Measurements from ENCODE around the gene COIL.
"Not testable (repeated sequence)": the region's sequence is repeated elsewhere in the genome, so short reads cannot be mapped to it uniquely, and the experiment has no call there.

The COIL gene

DNA sequence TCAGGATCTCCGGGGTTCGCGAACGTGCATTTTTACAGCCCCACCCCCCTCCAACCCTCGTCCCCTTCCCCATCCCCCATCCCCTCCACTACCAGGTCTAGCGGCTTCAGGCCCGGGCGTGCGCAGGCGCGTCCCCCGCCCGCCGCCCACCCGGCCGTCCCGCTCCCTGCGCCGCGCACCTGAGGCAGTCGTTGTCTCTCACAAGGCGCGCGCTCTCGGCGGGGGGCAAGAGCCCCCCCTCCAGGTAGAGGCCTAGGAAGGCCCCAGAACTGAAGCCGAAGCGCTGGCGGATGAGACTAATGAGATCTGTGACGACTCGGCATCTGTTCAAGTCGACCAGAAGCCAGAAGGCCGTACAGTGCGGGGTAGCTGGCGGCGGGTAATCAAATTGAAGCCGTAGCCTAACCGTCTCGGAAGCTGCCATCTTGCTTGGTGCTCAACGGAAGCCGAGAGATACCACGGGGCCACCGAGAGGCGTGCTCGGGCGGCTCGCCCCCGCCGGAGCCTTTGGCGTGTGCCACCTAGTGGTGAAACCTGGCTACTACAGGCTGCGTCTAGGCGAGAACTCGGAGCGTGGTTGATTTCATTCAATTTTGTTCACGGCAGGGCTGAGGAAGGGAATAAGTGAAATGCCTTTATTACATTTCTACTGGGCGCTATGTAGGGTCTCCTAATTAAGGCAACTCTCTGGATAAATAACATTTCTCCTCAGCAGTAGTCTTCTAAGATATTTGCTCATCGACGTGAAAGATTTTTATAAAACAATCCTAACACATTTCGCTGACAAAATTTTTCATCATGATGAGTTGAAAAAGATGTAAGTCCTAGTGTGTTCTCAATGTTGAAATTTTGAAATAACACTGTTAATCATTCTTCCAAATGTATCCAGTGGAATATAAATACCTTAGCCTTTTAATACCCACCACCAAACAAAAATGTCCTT is at the start of gene COIL:
TSS of gene COIL (minus strand) at position 455 of the 943 bp plus-strand sequence. CDS start at position 424, 31 bp downstream.
- DNase-seq: peak; percentile 91

GRCh38 chr17:57010487-57010886 is 49.6 kb upstream of the COIL start:
- no peak for DNase-seq

DNA sequence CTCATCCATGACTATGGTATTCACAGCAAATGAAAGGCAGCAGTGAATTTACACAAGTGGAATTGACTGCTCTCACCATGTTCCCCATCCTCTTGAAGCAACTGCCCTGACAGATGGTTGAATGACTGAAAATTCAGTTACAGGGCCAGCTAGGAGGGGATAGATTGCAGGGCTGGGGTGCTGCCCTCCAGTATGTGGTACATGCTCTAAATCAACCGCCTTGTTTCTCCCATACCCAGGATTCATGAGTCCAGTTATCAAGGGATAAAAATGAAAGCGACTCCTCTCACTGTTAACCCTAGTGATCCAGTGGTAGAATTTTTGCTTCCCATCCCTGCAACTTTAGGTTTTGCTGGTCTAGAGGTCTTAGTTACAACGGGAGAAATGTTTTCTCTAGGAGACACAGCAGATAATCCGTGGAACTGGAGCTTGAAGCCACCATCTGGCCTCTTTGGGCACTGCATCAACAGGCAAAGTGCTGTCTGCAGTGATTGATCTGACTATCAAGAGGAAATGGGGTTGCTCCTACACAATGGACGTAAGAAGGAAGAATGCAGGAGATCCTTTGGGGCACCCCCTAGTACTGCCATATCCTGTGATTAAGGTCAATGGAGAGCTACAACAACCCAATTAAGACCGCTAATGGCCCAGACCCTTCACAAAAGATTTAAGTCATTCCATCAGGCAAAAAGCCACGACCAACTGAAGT is 49.0 kb upstream of the COIL start:
- DNase-seq: peak; percentile 49

- DNase-seq: no peak
Observed at GRCh38 chr17:57008958-57009357, 48.1 kb upstream of the COIL start.

- DNase-seq: no peak
Observed at GRCh38 chr17:57006040-57006439, 45.2 kb upstream of the COIL start.

DNA sequence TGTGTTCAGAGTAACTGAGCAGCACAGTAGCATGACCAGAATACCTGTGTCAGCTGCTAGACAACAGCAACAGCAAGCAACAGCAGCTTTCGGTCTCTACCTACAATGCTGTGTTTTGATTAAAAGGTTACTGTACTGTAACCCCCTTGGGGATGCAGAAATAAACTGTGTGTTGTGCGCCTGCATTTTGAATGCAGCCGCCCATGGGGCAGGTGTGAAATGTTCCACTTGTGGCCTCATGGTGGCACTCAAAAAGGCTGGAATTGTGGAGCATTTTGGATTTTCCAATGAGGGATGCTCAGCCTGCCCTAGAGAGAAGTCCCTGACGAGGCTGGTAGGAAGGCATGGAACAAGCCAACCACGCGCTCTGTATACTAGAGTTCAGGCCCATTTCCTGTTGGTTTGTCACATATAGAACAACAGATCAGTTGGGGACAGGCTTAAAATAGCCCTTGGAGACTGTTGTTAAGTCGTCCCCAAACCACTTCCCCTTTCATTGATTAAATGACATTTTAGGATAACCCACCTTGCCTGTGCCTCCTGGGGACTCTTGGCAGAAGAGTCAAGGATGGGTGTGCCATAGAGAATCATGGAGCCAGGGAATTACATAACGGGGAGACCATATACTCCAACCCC is 44.2 kb upstream of the COIL start:
- peak; percentile 14 for DNase-seq

DNA sequence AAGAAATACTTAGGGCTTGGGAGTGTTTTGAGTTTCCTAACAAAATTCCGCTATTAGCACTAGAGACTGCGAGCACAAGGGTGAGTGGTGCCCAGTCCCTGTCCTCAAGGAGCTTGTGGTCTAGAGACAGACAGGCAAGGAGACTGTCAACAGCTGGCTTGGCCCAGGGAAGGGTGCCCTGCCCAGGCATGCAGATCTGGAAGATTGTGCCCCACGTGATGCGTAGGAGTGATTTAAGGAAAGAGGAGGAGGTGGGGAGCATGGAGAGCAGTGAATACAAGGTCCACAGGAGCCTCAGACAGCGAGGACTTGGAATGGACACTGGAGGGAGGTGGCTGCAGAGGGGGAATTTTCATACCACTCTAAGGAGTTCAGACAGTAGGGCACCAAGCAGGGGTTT is 42.1 kb upstream of the COIL start:
- DNase-seq: no peak

- no peak for DNase-seq
Observed at GRCh38 chr17:57001541-57001940, 40.7 kb upstream of the COIL start.

- DNase-seq: no peak
Observed at GRCh38 chr17:56997313-56997712, 36.5 kb upstream of the COIL start.

DNA sequence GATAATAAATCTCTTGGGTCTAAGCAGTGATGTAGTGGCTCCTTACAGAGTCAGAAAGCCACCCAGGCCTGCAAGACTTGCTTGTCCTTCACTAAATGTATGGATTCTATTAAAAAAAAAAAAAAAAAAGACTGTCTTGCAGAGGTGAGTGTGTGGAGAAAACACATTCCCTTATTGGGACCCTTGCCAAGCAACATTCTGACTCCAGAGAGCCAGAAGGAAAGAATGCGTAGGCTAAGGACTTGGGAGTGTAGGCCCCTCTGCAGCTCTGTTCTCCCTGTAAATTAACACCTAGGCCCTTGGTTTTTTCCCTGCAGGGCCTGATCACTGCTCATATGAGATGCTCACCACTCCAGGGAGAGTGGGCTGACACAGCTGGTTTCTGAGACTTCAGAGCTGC is 34.9 kb upstream of the COIL start:
- no peak for DNase-seq

GRCh38 chr17:56994009-56994792 is 33.4 kb upstream of the COIL start:
- DNase-seq: no peak

DNA sequence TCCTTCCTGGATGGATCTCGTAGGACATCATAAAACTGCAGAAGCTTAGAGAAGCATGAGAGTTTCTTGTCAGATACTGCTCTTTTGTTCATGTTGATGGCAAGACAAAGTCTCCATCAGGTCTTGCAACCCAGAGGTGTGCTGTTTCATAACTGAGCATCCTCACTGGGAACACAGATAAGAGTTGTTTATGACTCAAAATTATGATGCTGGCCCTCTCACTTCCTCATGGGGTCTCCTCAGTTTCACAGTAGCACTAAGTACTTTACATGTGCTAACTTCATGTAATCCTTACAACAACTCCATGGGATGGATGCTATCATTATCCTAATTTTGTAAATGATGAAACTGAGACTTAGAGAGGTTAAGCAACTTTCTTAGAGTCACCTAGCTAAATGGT is 31.5 kb upstream of the COIL start:
- no peak for DNase-seq

- DNase-seq: no peak
Observed at GRCh38 chr17:56988901-56989572, 28.2 kb upstream of the COIL start.

- no peak for DNase-seq
Observed at GRCh38 chr17:56987283-56987834, 26.5 kb upstream of the COIL start.

DNA sequence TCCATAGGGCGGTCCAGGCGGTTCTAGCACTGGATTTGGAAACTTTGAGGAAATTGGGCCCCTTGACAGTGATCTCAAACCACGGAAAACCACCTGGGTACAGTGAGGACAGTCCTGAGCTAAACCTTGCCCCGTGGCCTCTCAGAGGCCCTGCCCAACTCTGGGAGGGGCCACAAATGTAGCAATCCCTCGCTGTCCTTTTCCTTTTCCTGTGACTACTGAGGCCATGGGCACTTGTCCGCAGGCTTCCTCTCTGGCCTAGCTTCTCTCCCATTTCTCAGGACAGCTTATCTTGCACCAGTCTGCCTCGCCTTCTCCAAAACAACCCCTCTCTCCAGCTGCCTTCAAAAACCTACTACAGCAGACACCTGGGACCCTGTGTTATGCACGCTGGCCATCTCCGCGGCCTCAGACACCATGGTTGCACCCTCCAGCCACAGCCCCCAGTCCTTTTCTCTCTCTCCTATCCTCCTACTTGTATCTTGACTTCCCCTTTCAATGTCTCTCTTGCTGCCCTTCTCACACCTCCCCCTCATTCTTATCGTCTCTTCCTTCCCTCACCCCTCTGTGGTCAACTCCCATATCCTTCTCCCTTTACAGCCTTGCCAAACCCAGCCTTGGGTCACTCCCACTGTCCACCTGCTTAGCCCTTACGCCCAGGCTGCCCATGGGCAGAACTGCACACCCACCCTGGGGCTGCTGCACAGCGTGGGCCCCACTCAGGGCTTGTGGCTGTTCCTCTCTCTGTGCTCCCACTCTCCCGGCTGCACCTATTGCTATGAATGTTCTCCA is 24.7 kb upstream of the COIL start:
- no peak for DNase-seq

GRCh38 chr17:56983366-56983765 is 22.5 kb upstream of the COIL start:
- DNase-seq: no peak

GRCh38 chr17:56982312-56982711 is 21.5 kb upstream of the COIL start:
- DNase-seq: peak; percentile 90

- DNase-seq: not testable (repeated sequence)
Observed at GRCh38 chr17:56980526-56980925, 19.7 kb upstream of the COIL start.

DNA sequence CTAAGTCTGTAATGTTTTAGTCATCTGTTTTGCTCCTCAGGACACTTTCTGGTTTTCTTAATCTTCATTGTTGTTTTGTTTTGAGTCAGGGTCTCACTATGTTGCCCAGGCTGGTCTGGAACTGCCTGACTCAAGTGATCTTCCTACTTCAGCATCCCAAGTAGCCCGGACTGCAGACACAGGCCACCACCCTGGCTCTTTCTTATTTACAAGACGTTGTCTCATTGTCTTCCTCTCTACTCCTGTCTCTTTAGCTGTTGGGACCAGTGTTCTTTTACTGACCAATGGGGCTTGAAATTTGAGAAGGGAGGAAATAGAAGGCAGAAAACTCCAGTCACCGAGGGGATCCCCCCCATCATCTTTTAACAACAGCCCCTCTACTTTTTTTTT is 18.2 kb upstream of the COIL start:
- DNase-seq: peak; percentile 20

DNA sequence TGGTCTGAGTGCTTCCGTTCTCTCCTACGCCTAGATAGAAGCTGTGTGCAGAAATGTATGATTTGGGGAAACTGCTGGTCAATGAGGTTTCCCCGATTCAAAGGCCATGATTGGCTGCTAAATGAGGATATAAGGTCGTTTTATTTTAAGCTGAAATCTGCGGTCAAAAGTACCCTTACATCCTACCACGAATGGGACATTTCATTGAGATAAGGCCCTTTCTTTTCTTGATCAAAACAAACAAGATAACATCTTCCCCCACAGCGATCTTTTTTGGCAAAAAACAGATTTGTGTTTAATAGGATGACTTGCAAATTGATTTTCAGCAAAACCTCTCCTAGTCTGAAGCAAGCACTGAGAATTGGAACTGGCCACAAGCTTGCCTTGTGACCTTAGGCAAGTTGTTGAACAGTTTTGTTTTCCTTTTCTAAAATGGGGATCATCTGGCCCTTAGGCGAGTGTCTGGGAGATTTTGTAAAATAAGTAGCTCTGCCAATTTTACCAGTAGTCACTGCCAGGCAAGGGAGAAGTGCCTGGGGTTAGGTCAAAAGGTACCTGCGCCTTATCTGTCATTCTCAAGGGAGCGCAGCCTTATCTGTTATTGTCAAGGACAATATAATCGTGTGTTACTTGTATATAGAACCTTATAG is 17.7 kb upstream of the COIL start:
- DNase-seq: peak; percentile 20

Data from NCI-H1105 treated with DMSO at 0.1 percent for 48 hours (cell line).